Gastrocnemius medialis (tissue), 4 donors: ENCODE data around the gene GPR22. TPM values are rescaled to one million over a fixed set of nuclear protein-coding genes. Genes with fewer than 3 reads are reported as not detected.

ENCODE experiments used
- ATAC-seq, 2 donors: fragments of 150-250 bp; one replicate each; pipeline ENCODE4 v1.9.1; 2016
- DNase-seq, 2 donors: peaks; one replicate each; pipeline ENCODE4 v3.0.0-alpha.2; 2019
- H3K27ac ChIP-seq, 4 donors: fragments of 200-600 bp; sonication (generic); 1 replicate in 1 of 4; 2 replicates in 3 of 4; pipeline ENCODE4 v1.5.1; 2016 to 2018; ENCODE audit warnings: mild to moderate bottlenecking in 2 of 4, moderate library complexity in 1 of 4
- H3K27me3 ChIP-seq, 3 donors: fragments of 200-600 bp; sonication (generic) in 2 of 3; 1 replicate in 1 of 3; 2 replicates in 2 of 3; pipeline versions ENCODE4 v1.5.1 to v1.6.0; 2016 to 2019; ENCODE audit warnings: mild to moderate bottlenecking in 1 of 3, moderate library complexity in 1 of 3
- H3K36me3 ChIP-seq, 2 donors: fragments of 200-600 bp; sonication (generic) in 1 of 2; one replicate each; pipeline ENCODE4 v1.5.1; 2017 to 2018
- H3K4me1 ChIP-seq, 2 donors: fragments of 200-600 bp; sonication (generic) in 1 of 2; one replicate each; pipeline ENCODE4 v1.5.1; 2016 to 2017; ENCODE audit warnings: mild to moderate bottlenecking in 2 of 2
- H3K4me3 ChIP-seq, 4 donors: fragments of 200-600 bp; sonication (generic) in 3 of 4; 1 replicate in 1 of 4; 2 replicates in 3 of 4; pipeline ENCODE4 v1.5.1; 2016 to 2019; ENCODE audit warnings: mild to moderate bottlenecking in 2 of 4
- H3K9me3 ChIP-seq, 3 donors: fragments of 200-600 bp; sonication (generic) in 2 of 3; 1 replicate in 1 of 3; 2 replicates in 2 of 3; pipeline ENCODE4 v1.5.1; 2016 to 2019
- CTCF ChIP-seq, 5 experiments: fragments of 450-650 bp in 3 of 5; fragments of 200-600 bp in 2 of 5; sonication (generic) in 2 of 5; IDR thresholded peaks in 4 of 5; conservative IDR thresholded peaks in 1 of 5; 1 replicate in 4 of 5; 2 replicates in 1 of 5; pipeline ENCODE4 v1.5.1; 2016 to 2019; ENCODE audit warnings: antibody characterized with exemption in 5 of 5, mild to moderate bottlenecking in 3 of 5, moderate library complexity in 3 of 5
- POLR2A ChIP-seq, 2 donors: fragments of 450-650 bp; IDR thresholded peaks; one replicate each; pipeline ENCODE4 v1.6.1; 2017; ENCODE audit warnings: antibody characterized with exemption in 2 of 2, mild to moderate bottlenecking in 2 of 2, moderate library complexity in 2 of 2
- in situ Hi-C, 4 donors: fragments of 200-750 bp; cut with MboI; loops; one replicate each; pipeline versions ENCODE4 v1.15.0 to v1.8.0; 2017; ENCODE audit warnings: low sequenced_read_pairs in 4 of 4
- intact Hi-C: fragments of 100-400 bp; cut with DNase I; formaldehyde crosslinking; loops from one replicate; pipeline ENCODE4 v1.15.1; 2023; ENCODE audit warnings: low total_unique reads
- total RNA-seq, 4 donors: library from RNA; depleted of rRNA; stranded (reverse); fragments of >200 nt; gene quantifications; one replicate each; pipeline versions ENCODE4 v1.1.0 to v1.2.3, GENCODE V29; 2016

The GPR22 gene
- total RNA-seq, 4 donors from 2014 or later: not detected

- in situ Hi-C loops: no loop called here
- ATAC-seq: no peak
Observed at GRCh38 chr7:107479303-107479702, 9.4 kb downstream of the GPR22 start.

GRCh38 chr7:107480932-107481331 lies 11.1 kb downstream of the GPR22 start:
- intact Hi-C loops: no loop called here
- no peak for ATAC-seq
- peaks cover 0 to 3% of the 10 kb centered on the region in 2 donors for H3K4me1 ChIP-seq

More at GRCh38 chr7:107479303-107479702, 9.4 kb downstream of the GPR22 start:
- no peak for TF ChIP-seq CTCF (IDR thresholded peaks at IDR 0.05 in 4 of 5, conservative IDR thresholded peaks at IDR 0.05 in 1 of 5)
- no peak for DNase-seq
- Histone ChIP-seq H3K4me3 (no peak overlapping the region), H3K9me3 (no peaks in the 10 kb centered on the region), H3K4me1 (peaks cover 0 to 3% of the 10 kb centered on the region in 2 donors), H3K36me3 (no peaks in the 10 kb centered on the region), H3K27ac (no peak overlapping the region), H3K27me3 (no peaks in the 10 kb centered on the region)
- intact Hi-C loops: no loop called here

GRCh38 chr7:107482571-107482970 lies 12.7 kb downstream of the GPR22 start:
- in situ Hi-C loops (no loop called here), intact Hi-C loops (no loop called here)
- ATAC-seq: no peak
- H3K27me3 ChIP-seq: no peaks in the 10 kb centered on the region
- no peak overlapping the region for H3K27ac ChIP-seq
- H3K4me1 ChIP-seq: peaks cover 0 to 3% of the 10 kb centered on the region in 2 donors
- no peaks in the 10 kb centered on the region for H3K9me3 ChIP-seq
- no peak for TF ChIP-seq CTCF (IDR thresholded peaks at IDR 0.05 in 4 of 5, conservative IDR thresholded peaks at IDR 0.05 in 1 of 5)
- no peak for TF ChIP-seq POLR2A (IDR thresholded peaks at IDR 0.05)
- no peak for DNase-seq
- H3K4me3 ChIP-seq: no peak overlapping the region
- H3K36me3 ChIP-seq: no peaks in the 10 kb centered on the region

More at GRCh38 chr7:107480932-107481331, 11.1 kb downstream of the GPR22 start:
- in situ Hi-C loops: no loop called here
- Histone ChIP-seq H3K9me3 (no peaks in the 10 kb centered on the region), H3K4me3 (no peak overlapping the region), H3K27ac (no peak overlapping the region), H3K36me3 (no peaks in the 10 kb centered on the region), H3K27me3 (no peaks in the 10 kb centered on the region)
- TF ChIP-seq POLR2A (IDR thresholded peaks at IDR 0.05): no peak
- no peak for TF ChIP-seq CTCF (IDR thresholded peaks at IDR 0.05 in 4 of 5, conservative IDR thresholded peaks at IDR 0.05 in 1 of 5)
- DNase-seq: no peak

GRCh38 chr7:107486041-107486440 lies 16.2 kb downstream of the GPR22 start:
- H3K27ac ChIP-seq: no peak overlapping the region
- in situ Hi-C loops: no loop called here
- no peak for TF ChIP-seq CTCF (IDR thresholded peaks at IDR 0.05 in 4 of 5, conservative IDR thresholded peaks at IDR 0.05 in 1 of 5)
- TF ChIP-seq POLR2A (IDR thresholded peaks at IDR 0.05): no peak

GRCh38 chr7:107492875-107493274 lies 23.0 kb downstream of the GPR22 start:
- no peaks in the 10 kb centered on the region for H3K9me3 ChIP-seq
- H3K36me3 ChIP-seq: no peaks in the 10 kb centered on the region
- intact Hi-C loops (no loop called here), in situ Hi-C loops (no loop called here)
- ATAC-seq: no peak
- peaks cover 5 to 22% of the 10 kb centered on the region in 2 donors for H3K4me1 ChIP-seq
- no peak overlapping the region for H3K4me3 ChIP-seq
- no peak for DNase-seq
- no peaks in the 10 kb centered on the region for H3K27me3 ChIP-seq
- H3K27ac ChIP-seq: no peak overlapping the region
- no peak for TF ChIP-seq POLR2A (IDR thresholded peaks at IDR 0.05)

More at GRCh38 chr7:107486041-107486440, 16.2 kb downstream of the GPR22 start:
- Histone ChIP-seq H3K4me1 (no peaks in the 10 kb centered on the region), H3K4me3 (no peak overlapping the region), H3K27me3 (no peaks in the 10 kb centered on the region), H3K9me3 (no peaks in the 10 kb centered on the region), H3K36me3 (no peaks in the 10 kb centered on the region)
- ATAC-seq: no peak
- intact Hi-C loops: no loop called here
- no peak for DNase-seq
